Uterus (tissue), 2 donors: ENCODE measurements around the gene SNX18.

Experiments used
- CTCF ChIP-seq, 4 experiments: fragments of 200-600 bp in 2 of 4; fragments of 450-650 bp in 2 of 4; sonication (generic) in 2 of 4; IDR thresholded peaks; one replicate each; pipeline ENCODE4 v1.5.1; 2016 to 2019; ENCODE audit warnings: antibody characterized with exemption in 4 of 4, mild to moderate bottlenecking in 2 of 4, moderate library complexity in 1 of 4
- POLR2A ChIP-seq, 2 donors: fragments of 450-650 bp; IDR thresholded peaks; one replicate each; pipeline ENCODE4 v1.6.1; 2016; ENCODE audit warnings: antibody characterized with exemption in 2 of 2, mild to moderate bottlenecking in 1 of 2, moderate library complexity in 1 of 2

GRCh38 chr5:54526604-54527288, 9.2 kb downstream of the SNX18 start:
- no peak for TF ChIP-seq CTCF (IDR thresholded peaks at IDR 0.05)
- no peak for TF ChIP-seq POLR2A (IDR thresholded peaks at IDR 0.05)
